ENCODE measurements around the gene FAM219B. TPM values are rescaled to one million over a fixed set of nuclear protein-coding genes. Genes with fewer than 3 reads are reported as not detected.

FAM219B gene
- total and polyA plus RNA-seq, 2 of the 8 experiments (the other 6 are each of a cell fraction or from before 2014, with no cell fraction given) = 57.1 to 66.6 TPM

DNA sequence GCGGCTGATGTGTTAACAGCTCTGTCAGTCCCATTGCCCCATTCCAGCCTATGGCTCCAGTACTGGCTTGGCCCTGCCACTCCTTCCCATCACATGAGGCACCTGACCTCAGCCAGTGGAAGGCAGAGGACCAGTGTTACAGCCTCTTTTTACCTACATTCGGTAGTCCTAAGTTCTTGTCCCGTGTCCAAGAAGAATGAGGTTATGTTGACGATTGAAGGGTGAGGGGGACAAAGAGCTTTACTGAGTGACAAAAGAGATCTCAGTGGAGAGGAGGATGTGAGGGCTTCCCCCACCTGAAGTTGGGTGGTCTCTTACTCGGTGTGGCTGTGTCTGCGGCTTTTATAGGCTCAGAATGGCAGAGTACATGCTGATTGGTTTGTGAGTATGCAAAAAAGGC, 24.1 kb downstream of the FAM219B start (continued):
- TF ChIP-seq RNF2 (IDR thresholded peaks at IDR 0.05; ENCODE audit: borderline replicate concordance, low read depth, low read length, missing control alignments, poor library complexity, severe bottlenecking) (no peak), GTF2F1 (IDR thresholded peaks at IDR 0.05; ENCODE audit: borderline replicate concordance, low read depth, low read length) (no peak), KDM1A (IDR thresholded peaks at IDR 0.05; ENCODE audit: borderline replicate concordance, low read length) (no peak), JUN (IDR thresholded peaks at IDR 0.05; ENCODE audit: low read depth, low read length) (no peak)

Data from H1 (cell line).